GM12878 (cell line): ENCODE results near the gene PGC. TPM values are rescaled to one million over a fixed set of nuclear protein-coding genes. Genes with fewer than 3 reads are reported as not detected.
A peak's percentile ranks its signal among the peaks of the same experiment; 100 is the strongest.

ENCODE experiments used
- ASH2L ChIP-seq: fragments of 300-600, 200-600 bp; sonication (generic); IDR thresholded peaks from 2 replicates; pipeline ENCODE4 v1.6.1; 2017; ENCODE audit warnings: low read depth, mild to moderate bottlenecking, borderline replicate concordance
- CEBPB ChIP-seq, 2 experiments: fragments of 150-350 bp in 1 of 2; IDR thresholded peaks; 2 replicates each; pipeline ENCODE4 v1.6.1; 2012 to 2014; ENCODE audit warnings: low read depth in 2 of 2, low read length in 2 of 2, borderline replicate concordance in 1 of 2, inconsistent platforms in 1 of 2
- CHD4 ChIP-seq: fragments of 200-600 bp; sonication (generic); IDR thresholded peaks from 2 replicates; pipeline ENCODE4 v1.6.1; 2016; ENCODE audit warnings: mild to moderate bottlenecking
- CREB1 ChIP-seq: IDR thresholded peaks from 2 replicates; pipeline ENCODE4 v1.6.1; 2012; ENCODE audit warnings: low read depth, mild to moderate bottlenecking, inconsistent platforms
- EED ChIP-seq: sonication (generic); IDR thresholded peaks from 2 replicates; pipeline ENCODE4 v1.6.1; 2016; ENCODE audit warnings: antibody characterized with exemption, low read depth
- ESRRA ChIP-seq: IDR thresholded peaks from 2 replicates; pipeline ENCODE4 v1.6.1; 2012; ENCODE audit warnings: mild to moderate bottlenecking, low read length, improper control_type of control experiment
- FOXK2 ChIP-seq: fragments of 450-650 bp; IDR thresholded peaks from 2 replicates; pipeline ENCODE4 v1.6.1; 2017; ENCODE audit warnings: mild to moderate bottlenecking, moderate library complexity
- GATAD2B ChIP-seq: fragments of 450-650 bp; conservative IDR thresholded peaks from 2 replicates; pipeline ENCODE4 v1.6.1; 2017; ENCODE audit warnings: low read depth, mild to moderate bottlenecking, moderate library complexity
- KLF5 ChIP-seq: fragments of 450-650 bp; IDR thresholded peaks from 2 replicates; pipeline ENCODE4 v1.6.1; 2014; ENCODE audit warnings: mild to moderate bottlenecking; ENCODE audit not compliant: partially characterized antibody
- MAX ChIP-seq: IDR thresholded peaks from 2 replicates; pipeline ENCODE4 v1.6.1; 2012; ENCODE audit warnings: low read depth, low read length, improper control_type of control experiment
- MLLT1 ChIP-seq: fragments of 450-650 bp; IDR thresholded peaks from 2 replicates; pipeline ENCODE4 v1.6.1; 2016; ENCODE audit warnings: mild to moderate bottlenecking
- MTA3 ChIP-seq: IDR thresholded peaks from 2 replicates; pipeline ENCODE4 v1.6.1; 2012; ENCODE audit warnings: low read length, inconsistent platforms, borderline replicate concordance
- NBN ChIP-seq: fragments of 450-650 bp; IDR thresholded peaks from 2 replicates; pipeline ENCODE4 v1.6.1; 2016
- NFYB ChIP-seq: IDR thresholded peaks from 2 replicates; pipeline ENCODE4 v1.6.1; 2011; ENCODE audit warnings: low read depth, mild to moderate bottlenecking, low read length, improper control_type of control experiment, moderate library complexity; ENCODE audit not compliant: insufficient read depth
- REST ChIP-seq: IDR thresholded peaks from 2 replicates; pipeline ENCODE4 v1.6.1; 2012; ENCODE audit warnings: mild to moderate bottlenecking, low read depth, low read length
- RUNX3 ChIP-seq: IDR thresholded peaks from 2 replicates; pipeline ENCODE4 v1.6.1; 2012; ENCODE audit warnings: low read length, inconsistent platforms
- SKIL ChIP-seq: fragments of 450-650 bp; IDR thresholded peaks from 2 replicates; pipeline ENCODE4 v1.6.1; 2017; ENCODE audit warnings: mild to moderate bottlenecking, low read depth, inconsistent platforms; ENCODE audit not compliant: poor library complexity, severe bottlenecking
- SMAD5 ChIP-seq: IDR thresholded peaks from 2 replicates; pipeline ENCODE4 v1.6.1; 2016; ENCODE audit warnings: antibody characterized with exemption, low read depth
- SREBF1 ChIP-seq: IDR thresholded peaks from 2 replicates; pipeline ENCODE4 v1.6.1; 2012; ENCODE audit warnings: mild to moderate bottlenecking, low read length
- TCF12 ChIP-seq: IDR thresholded peaks from 2 replicates; pipeline ENCODE4 v1.6.1; 2011; ENCODE audit warnings: low read depth, mild to moderate bottlenecking, low read length
- WRNIP1 ChIP-seq: IDR thresholded peaks from 2 replicates; pipeline ENCODE4 v1.6.1; 2011; ENCODE audit warnings: low read depth, low read length, improper control_type of control experiment, borderline replicate concordance
- polyA plus RNA-seq, 11 experiments: library from polyadenylated mRNA; depleted of rRNA in 4 of 11; unstranded in 6 of 11; stranded (reverse) in 5 of 11; fragments of >200 nt; fragmentation: Nextera tagmentation in 4 of 11; fragmentation: Illumina TruSeq in 1 of 11; extraction: Ambion mirVana in 4 of 11; extraction: Trizol in 1 of 11; gene quantifications; 1 replicate in 1 of 11; 2 replicates in 10 of 11; pipeline versions ENCODE4 v1.2.1 to v1.2.3, GENCODE V29; 2011 to 2016; ENCODE audit warnings: inconsistent platforms in 2 of 11, missing spikeins in 2 of 11, low read depth in 1 of 11
- total RNA-seq, 4 experiments: library from RNA; depleted of rRNA in 3 of 4; stranded (reverse); fragments of >200 nt in 3 of 4; fragmentation: Illumina TruSeq in 1 of 4; extraction: Trizol in 1 of 4; gene quantifications; 2 replicates each; pipeline versions ENCODE4 v1.2.1 to v1.2.3, GENCODE V29; 2013 to 2021

PGC gene
- total and polyA plus RNA-seq, 10 of the 15 experiments (the other 5 are each of a cell fraction or from before 2014, with no cell fraction given), result 0.26 TPM; not detected in 9

- TF ChIP-seq KLF5 (peak; percentile 22), NFYB (no peak), MLLT1 (peak; percentile 80), SMAD5 (no peak), REST (no peak), ASH2L (no peak), GATAD2B (no peak; the same call in 1 of the 2 replicates), EED (0 out of 2 replicates have a peak, but pooled peaks have one; percentile 59), NBN (peak; percentile 91), CEBPB (IDR thresholded peaks at IDR 0.05; ENCODE audit: borderline replicate concordance in 1 of 2, low read depth in 2 of 2, low read length in 2 of 2) (peak in 1 of 2 experiments; percentile 58; a peak in 1 of 4 replicates), ESRRA (0 out of 2 replicates have a peak, but pooled peaks have one; percentile 67), FOXK2 (peak; percentile 49), SREBF1 (no peak), CREB1 (no peak), SKIL (peak; percentile 85), CHD4 (no peak), TCF12 (0 out of 2 replicates have a peak, but pooled peaks have one; percentile 72), WRNIP1 (no peak; the same call in 1 of the 2 replicates), MTA3 (no peak), MAX (peak; percentile 30; the same call in 1 of the 2 replicates), RUNX3 (no peak)
Measured at GRCh38 chr6:41732591-41733359, 14.4 kb downstream of the PGC start (continued).
